Measurements from ENCODE around the gene CA7.

CA7 gene

GRCh38 chr16:66850115-66850815, 6.1 kb downstream of the CA7 start:
- TF ChIP-seq, protein P1, sequence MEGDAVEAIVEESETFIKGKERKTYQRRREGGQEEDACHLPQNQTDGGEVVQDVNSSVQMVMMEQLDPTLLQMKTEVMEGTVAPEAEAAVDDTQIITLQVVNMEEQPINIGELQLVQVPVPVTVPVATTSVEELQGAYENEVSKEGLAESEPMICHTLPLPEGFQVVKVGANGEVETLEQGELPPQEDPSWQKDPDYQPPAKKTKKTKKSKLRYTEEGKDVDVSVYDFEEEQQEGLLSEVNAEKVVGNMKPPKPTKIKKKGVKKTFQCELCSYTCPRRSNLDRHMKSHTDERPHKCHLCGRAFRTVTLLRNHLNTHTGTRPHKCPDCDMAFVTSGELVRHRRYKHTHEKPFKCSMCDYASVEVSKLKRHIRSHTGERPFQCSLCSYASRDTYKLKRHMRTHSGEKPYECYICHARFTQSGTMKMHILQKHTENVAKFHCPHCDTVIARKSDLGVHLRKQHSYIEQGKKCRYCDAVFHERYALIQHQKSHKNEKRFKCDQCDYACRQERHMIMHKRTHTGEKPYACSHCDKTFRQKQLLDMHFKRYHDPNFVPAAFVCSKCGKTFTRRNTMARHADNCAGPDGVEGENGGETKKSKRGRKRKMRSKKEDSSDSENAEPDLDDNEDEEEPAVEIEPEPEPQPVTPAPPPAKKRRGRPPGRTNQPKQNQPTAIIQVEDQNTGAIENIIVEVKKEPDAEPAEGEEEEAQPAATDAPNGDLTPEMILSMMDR (IDR thresholded peaks at IDR 0.05; ENCODE audit: low read depth, low read length): no peak
- no peak overlapping the region for H3K4me3 ChIP-seq (ENCODE audit: low read depth, low read length)

DNA sequence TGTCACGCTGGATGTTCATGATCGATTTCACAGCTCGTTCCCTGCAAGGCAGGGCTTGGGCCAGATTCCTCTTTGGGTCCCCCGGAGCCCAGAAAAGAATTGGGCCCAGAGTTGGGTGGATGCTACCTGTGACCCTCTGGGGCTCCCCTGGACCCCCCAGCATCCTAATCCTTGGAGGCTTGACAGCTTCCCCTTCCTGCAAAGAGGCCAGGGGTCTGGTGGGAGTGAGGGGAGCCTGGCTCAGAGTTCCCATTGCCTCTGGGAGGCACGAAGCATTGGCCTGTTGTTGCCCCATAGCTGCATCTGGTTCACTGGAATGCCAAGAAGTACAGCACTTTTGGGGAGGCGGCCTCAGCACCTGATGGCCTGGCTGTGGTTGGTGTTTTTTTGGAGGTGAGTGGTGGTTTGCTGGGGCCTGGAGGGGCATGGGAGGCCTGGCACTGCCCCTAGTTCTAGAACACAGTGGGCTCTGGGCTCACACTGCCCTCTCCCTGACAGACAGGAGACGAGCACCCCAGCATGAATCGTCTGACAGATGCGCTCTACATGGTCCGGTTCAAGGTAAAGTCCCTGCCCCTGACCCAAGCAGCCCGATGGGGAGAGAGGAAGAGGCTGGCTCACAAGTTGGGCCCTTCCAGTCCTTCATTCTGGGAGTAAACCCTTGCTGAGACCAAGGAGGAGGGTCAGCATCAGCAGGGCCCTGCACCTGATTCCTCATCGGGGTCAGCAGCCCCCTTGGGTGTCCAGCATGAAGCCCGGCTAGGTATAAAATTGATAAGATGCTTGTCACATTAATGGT, 7.2 kb downstream of the CA7 start:
- TF ChIP-seq, protein P1 (IDR thresholded peaks at IDR 0.05; ENCODE audit: low read depth, low read length): no peak

GRCh38 chr16:66853261-66854139, 9.3 kb downstream of the CA7 start:
- TF ChIP-seq, protein P1 (IDR thresholded peaks at IDR 0.05; ENCODE audit: low read depth, low read length): no peak
- no peak overlapping the region for H3K4me3 ChIP-seq (ENCODE audit: low read depth, low read length)

More for the DNA sequence above, 7.2 kb downstream of the CA7 start:
- no peak overlapping the region for H3K4me3 ChIP-seq (ENCODE audit: low read depth, low read length)

GRCh38 chr16:66856184-66856730, 12.0 kb downstream of the CA7 start:
- H3K4me3 ChIP-seq (ENCODE audit: low read depth, low read length): no peak overlapping the region
- TF ChIP-seq, protein P1 (IDR thresholded peaks at IDR 0.05; ENCODE audit: low read depth, low read length): no peak

DNA sequence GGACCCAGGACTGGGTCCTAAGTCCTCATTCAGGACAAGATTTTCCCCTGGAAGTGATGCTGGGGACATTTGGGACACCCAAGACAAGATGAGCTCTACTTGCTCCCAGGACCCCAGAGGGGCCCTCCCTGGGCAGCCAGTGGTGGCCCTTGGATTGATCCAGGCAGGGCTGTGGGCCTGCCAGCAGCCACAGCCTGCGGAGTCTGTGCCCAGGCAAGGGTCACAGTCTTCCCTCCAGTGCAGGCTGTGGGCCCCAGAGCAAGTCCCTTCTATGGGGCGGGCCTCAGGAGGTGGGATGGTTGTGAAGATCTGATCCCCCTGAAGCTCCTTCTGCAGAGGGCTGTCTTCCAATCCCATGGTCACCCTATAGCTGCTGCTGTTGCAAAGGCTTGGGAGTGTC, 12.6 kb downstream of the CA7 start:
- no peak overlapping the region for H3K4me3 ChIP-seq (ENCODE audit: low read depth, low read length)
- TF ChIP-seq, protein P1 (IDR thresholded peaks at IDR 0.05; ENCODE audit: low read depth, low read length): no peak

- H3K4me3 ChIP-seq (ENCODE audit: low read depth, low read length): no peak overlapping the region
- TF ChIP-seq, protein P1 (IDR thresholded peaks at IDR 0.05; ENCODE audit: low read depth, low read length): no peak
Observed at GRCh38 chr16:66857437-66857836, 13.2 kb downstream of the CA7 start.
